H1 (cell line): ENCODE results near the gene LCMT1. TPM values are rescaled to one million over a fixed set of nuclear protein-coding genes. Genes with fewer than 3 reads are reported as not detected.

ENCODE experiments used
- ATF2 ChIP-seq: IDR thresholded peaks from 2 replicates; pipeline ENCODE4 v1.6.1; 2012; ENCODE audit warnings: low read length, inconsistent platforms
- RBBP5 ChIP-seq: IDR thresholded peaks from 2 replicates; pipeline ENCODE4 v1.7.1; 2012; ENCODE audit warnings: low read depth, mild to moderate bottlenecking, inconsistent platforms, low read length, moderate library complexity, borderline replicate concordance
- TAF7 ChIP-seq: optimal IDR thresholded peaks from 2 replicates; pipeline ENCODE3; 2011; ENCODE audit warnings: low read depth, mild to moderate bottlenecking, inconsistent platforms, low read length, moderate library complexity, borderline replicate concordance
- polyA plus RNA-seq, 7 experiments: library from polyadenylated mRNA; depleted of rRNA in 3 of 7; stranded (reverse) in 5 of 7; unstranded in 2 of 7; fragments of >200 nt in 5 of 7; fragments of 200-250 nt in 2 of 7; gene quantifications; 1 replicate in 5 of 7; 2 replicates in 1 of 7; 4 replicates in 1 of 7; pipeline versions ENCODE4 v1.2.1 to v1.2.3, GENCODE V29; 2011 to 2013; ENCODE audit warnings: missing spikeins in 2 of 7, mixed read lengths in 2 of 7
- total RNA-seq: library from RNA; stranded (reverse); fragmentation: NEBNext Ultra II Directional; extraction: Animal tissue kit (Norgen Biotek cat#: 25700); gene quantifications from 2 replicates; pipeline ENCODE4 v1.2.1, GENCODE V29; 2021

LCMT1 gene
- total and polyA plus RNA-seq, 2 of the 8 experiments (the other 6 are each of a cell fraction or from before 2014, with no cell fraction given) = 61.0 to 80.8 TPM

- TF ChIP-seq ATF2 (no peak), RBBP5 (no peak), TAF7 (no peak)
Observed at GRCh38 chr16:25079637-25080378, 31.7 kb upstream of the LCMT1 start (continued).
